Measurements from ENCODE around the gene FNDC10. TPM values are rescaled to one million over a fixed set of nuclear protein-coding genes. Genes with fewer than 3 reads are reported as not detected.
"Not testable (repeated sequence)": the region's sequence is repeated elsewhere in the genome, so short reads cannot be mapped to it uniquely, and the experiment has no call there.

The FNDC10 gene
- total RNA-seq, 2 experiments from 2014 or later, result 7.5 to 9.3 TPM

GRCh38 chr1:1564268-1564667 lies 35.7 kb downstream of the FNDC10 start:
- ChIA-PET POLR2A (no interaction called here), CTCF (no interaction called here)
- Mint-ChIP-seq H3K9me3 (ENCODE audit: insufficient read depth) (no peaks in the 10 kb centered on the region), H3K4me3 (no peak overlapping the region), H3K27ac (no peak overlapping the region), H3K4me1 (ENCODE audit: low read depth) (peaks cover 9% of the 10 kb centered on the region), H3K36me3 (ENCODE audit: low read depth) (peaks cover 60% of the 10 kb centered on the region), H3K27me3 (ENCODE audit: low read depth) (no peaks in the 10 kb centered on the region)
- DNase-seq (no peak), ATAC-seq (no peak)

- Mint-ChIP-seq H3K27ac (no peak overlapping the region), H3K9me3 (ENCODE audit: insufficient read depth) (no peaks in the 10 kb centered on the region), H3K27me3 (ENCODE audit: low read depth) (no peaks in the 10 kb centered on the region), H3K4me1 (ENCODE audit: low read depth) (peaks cover 7% of the 10 kb centered on the region), H3K4me3 (no peak overlapping the region), H3K36me3 (ENCODE audit: low read depth) (peaks cover 58% of the 10 kb centered on the region)
- DNase-seq (no peak), ATAC-seq (no peak)
- ChIA-PET POLR2A (no interaction called here), CTCF (no interaction called here)
Measured at GRCh38 chr1:1563688-1564087, 36.2 kb downstream of the FNDC10 start.

GRCh38 chr1:1562556-1563195 lies 37.3 kb downstream of the FNDC10 start:
- Mint-ChIP-seq H3K27ac (no peak overlapping the region), H3K4me1 (ENCODE audit: low read depth) (peaks cover 7% of the 10 kb centered on the region), H3K4me3 (no peak overlapping the region), H3K27me3 (ENCODE audit: low read depth) (no peaks in the 10 kb centered on the region), H3K36me3 (ENCODE audit: low read depth) (peaks cover 55% of the 10 kb centered on the region), H3K9me3 (ENCODE audit: insufficient read depth) (no peaks in the 10 kb centered on the region)
- CTCF ChIA-PET, result no interaction called here
- no peak for DNase-seq
- no peak for ATAC-seq
- POLR2A ChIA-PET, result no interaction called here

GRCh38 chr1:1561801-1562470 lies 38.0 kb downstream of the FNDC10 start:
- Mint-ChIP-seq H3K36me3 (ENCODE audit: low read depth) (peaks cover 48% of the 10 kb centered on the region), H3K27ac (no peak overlapping the region), H3K9me3 (ENCODE audit: insufficient read depth) (no peaks in the 10 kb centered on the region), H3K4me1 (ENCODE audit: low read depth) (peaks cover 1% of the 10 kb centered on the region), H3K4me3 (no peak overlapping the region), H3K27me3 (ENCODE audit: low read depth) (no peaks in the 10 kb centered on the region)
- POLR2A ChIA-PET, result no interaction called here
- no peak for DNase-seq
- no peak for ATAC-seq
- CTCF ChIA-PET, result no interaction called here

GRCh38 chr1:1560178-1560577 lies 39.8 kb downstream of the FNDC10 start:
- POLR2A ChIA-PET, result interaction anchor here (1.0 kb wide), 1 partner anchor 185 kb away, joined by 3 read pairs; the partner anchor contains the start of gene AURKAIP1

GRCh38 chr1:1559066-1559465 lies 40.9 kb downstream of the FNDC10 start:
- DNase-seq (no peak), ATAC-seq (no peak)
- Mint-ChIP-seq H3K4me1 (ENCODE audit: low read depth) (peaks cover 7% of the 10 kb centered on the region), H3K4me3 (no peak overlapping the region), H3K27ac (peak overlapping the region; percentile 44), H3K27me3 (ENCODE audit: low read depth) (no peaks in the 10 kb centered on the region), H3K9me3 (ENCODE audit: insufficient read depth) (no peaks in the 10 kb centered on the region), H3K36me3 (ENCODE audit: low read depth) (peaks cover 23% of the 10 kb centered on the region)
- ChIA-PET POLR2A (no interaction called here), CTCF (no interaction called here)

More at GRCh38 chr1:1560178-1560577, 39.8 kb downstream of the FNDC10 start:
- no peak overlapping the region for H3K27ac Mint-ChIP-seq
- peaks cover 34% of the 10 kb centered on the region for H3K36me3 Mint-ChIP-seq (ENCODE audit: low read depth)
- no peak overlapping the region for H3K4me3 Mint-ChIP-seq
- CTCF ChIA-PET, result no interaction called here
- H3K4me1 Mint-ChIP-seq (ENCODE audit: low read depth), result peaks cover 2% of the 10 kb centered on the region
- H3K9me3 Mint-ChIP-seq (ENCODE audit: insufficient read depth), result no peaks in the 10 kb centered on the region
- ATAC-seq, result no peak
- no peak for DNase-seq
- no peaks in the 10 kb centered on the region for H3K27me3 Mint-ChIP-seq (ENCODE audit: low read depth)

- CTCF ChIA-PET, result no interaction called here
- H3K27me3 Mint-ChIP-seq (ENCODE audit: low read depth), result no peaks in the 10 kb centered on the region
Measured at GRCh38 chr1:1558591-1558990, 41.3 kb downstream of the FNDC10 start.

GRCh38 chr1:1557688-1558087 lies 42.2 kb downstream of the FNDC10 start:
- H3K36me3 Mint-ChIP-seq (ENCODE audit: low read depth), result peaks cover 14% of the 10 kb centered on the region
- H3K4me3 Mint-ChIP-seq; DNase-seq; H3K27me3 Mint-ChIP-seq (ENCODE audit: low read depth); H3K27ac Mint-ChIP-seq; H3K9me3 Mint-ChIP-seq (ENCODE audit: insufficient read depth); ATAC-seq; CTCF ChIA-PET; H3K4me1 Mint-ChIP-seq (ENCODE audit: low read depth): not testable (repeated sequence)
- POLR2A ChIA-PET, result interaction anchor here (0.6 kb wide), 1 partner anchor 13 kb away, joined by 3 read pairs; no protein-coding TSS in a partner anchor

More at GRCh38 chr1:1558591-1558990, 41.3 kb downstream of the FNDC10 start:
- Mint-ChIP-seq H3K36me3 (ENCODE audit: low read depth) (peaks cover 18% of the 10 kb centered on the region), H3K4me1 (ENCODE audit: low read depth) (peaks cover 8% of the 10 kb centered on the region), H3K4me3 (no peak overlapping the region), H3K9me3 (ENCODE audit: insufficient read depth) (no peaks in the 10 kb centered on the region), H3K27ac (peak overlapping the region; percentile 44)
- POLR2A ChIA-PET, result no interaction called here
- DNase-seq (no peak), ATAC-seq (no peak)

GRCh38 chr1:1556961-1557360 lies 43.0 kb downstream of the FNDC10 start:
- DNase-seq; H3K4me3 Mint-ChIP-seq; ATAC-seq; H3K4me1 Mint-ChIP-seq (ENCODE audit: low read depth); POLR2A ChIA-PET; H3K9me3 Mint-ChIP-seq (ENCODE audit: insufficient read depth); H3K27me3 Mint-ChIP-seq (ENCODE audit: low read depth); H3K36me3 Mint-ChIP-seq (ENCODE audit: low read depth); H3K27ac Mint-ChIP-seq; CTCF ChIA-PET: not testable (repeated sequence)

GRCh38 chr1:1556505-1556904 lies 43.4 kb downstream of the FNDC10 start:
- Mint-ChIP-seq H3K9me3 (ENCODE audit: insufficient read depth) (no peaks in the 10 kb centered on the region), H3K4me1 (ENCODE audit: low read depth) (peaks cover 8% of the 10 kb centered on the region), H3K27ac (no peak overlapping the region), H3K4me3 (no peak overlapping the region), H3K36me3 (ENCODE audit: low read depth) (peaks cover 9% of the 10 kb centered on the region), H3K27me3 (ENCODE audit: low read depth) (no peaks in the 10 kb centered on the region)
- no peak for DNase-seq
- ChIA-PET CTCF (interaction anchor here (2.5 kb wide), 1 partner anchor 52 kb away, joined by 7 read pairs; no protein-coding TSS in a partner anchor), POLR2A (no interaction called here)
- no peak for ATAC-seq

GRCh38 chr1:1554926-1555915 lies 44.7 kb downstream of the FNDC10 start:
- Mint-ChIP-seq H3K27me3 (ENCODE audit: low read depth) (no peaks in the 10 kb centered on the region), H3K4me1 (ENCODE audit: low read depth) (peaks cover 8% of the 10 kb centered on the region), H3K4me3 (no peak overlapping the region), H3K27ac (peak overlapping the region; percentile 11), H3K36me3 (ENCODE audit: low read depth) (peaks cover 6% of the 10 kb centered on the region), H3K9me3 (ENCODE audit: insufficient read depth) (no peaks in the 10 kb centered on the region)
- POLR2A ChIA-PET, result interaction anchor here (1.0 kb wide), 1 partner anchor 98 kb away, joined by 3 read pairs; no protein-coding TSS in a partner anchor
- ATAC-seq (no peak), DNase-seq (no peak)
- CTCF ChIA-PET, result interaction anchor here (2.5 kb wide), 1 partner anchor 50 kb away, joined by 7 read pairs; no protein-coding TSS in a partner anchor
